ENCODE measurements around the gene CCT6B. TPM values are rescaled to one million over a fixed set of nuclear protein-coding genes. Genes with fewer than 3 reads are reported as not detected.

The CCT6B gene
- polyA plus RNA-seq, 3 donors, result 0.95 to 1.8 (median 1.4) TPM

GRCh38 chr17:34909040-34909439, 52.2 kb downstream of the CCT6B start:
- H3K4me3 Mint-ChIP-seq, result no peak overlapping the region
- no peaks in the 10 kb centered on the region for H3K27me3 Mint-ChIP-seq (ENCODE audit: low read depth in 3 of 3)
- H3K9me3 Mint-ChIP-seq, result no peaks in the 10 kb centered on the region
- no peak overlapping the region for H2AFZ ChIP-seq (ENCODE audit: insufficient read depth, low read depth, low read length, poor library complexity, severe bottlenecking)
- no peak overlapping the region for H3K27ac ChIP-seq (ENCODE audit: low read depth in 1 of 2, low read length in 2 of 2)
- peaks cover 0 to 5% of the 10 kb centered on the region in 2 donors for H3K4me1 ChIP-seq (ENCODE audit: control insufficient read depth in 1 of 2, insufficient read depth in 2 of 2, low read length in 2 of 2)
- no peaks in the 10 kb centered on the region for H3K27me3 ChIP-seq (ENCODE audit: control insufficient read depth in 2 of 2, insufficient read depth in 2 of 2, low read length in 2 of 2)
- no peaks in the 10 kb centered on the region for H3K9me3 ChIP-seq (replicated peaks in 1 of 2; ENCODE audit: control insufficient read depth in 1 of 2, insufficient read depth in 1 of 2, low read length in 2 of 2)
- H3K4me2 ChIP-seq (replicated peaks; ENCODE audit: extremely low read depth, low read length, poor library complexity, severe bottlenecking), result no peak overlapping the region
- 0% methylated on average over 1 of the region's 5 CpGs for WGBS (ENCODE audit: insufficient coverage)
- H3K36me3 ChIP-seq (replicated peaks in 1 of 2; ENCODE audit: control insufficient read depth in 1 of 2, insufficient read depth in 2 of 2, low read length in 2 of 2), result no peaks in the 10 kb centered on the region
- H3K4me1 Mint-ChIP-seq, result peaks cover 11% of the 10 kb centered on the region
- no peak overlapping the region for H3K4me3 ChIP-seq (replicated peaks in 1 of 3; ENCODE audit: low read depth in 2 of 3, low read length in 3 of 3)
- H3K27ac Mint-ChIP-seq, result peak overlapping the region in 1 of 7 donors; percentile 32
- no peaks in the 10 kb centered on the region for H4K20me1 ChIP-seq (ENCODE audit: insufficient read depth, low read length)
- intact Hi-C loops (cut with micrococcal nuclease), result no loop called here
- no peaks in the 10 kb centered on the region for H3K79me2 ChIP-seq (ENCODE audit: insufficient read depth, low read length)
- no peak for TF ChIP-seq CTCF (IDR thresholded peaks at IDR 0.05)
- H3K36me3 Mint-ChIP-seq, result no peaks in the 10 kb centered on the region
- H3K9ac ChIP-seq (ENCODE audit: insufficient read depth, low read length, poor library complexity, severe bottlenecking), result no peak overlapping the region
- DNase-seq, result no peak

- Mint-ChIP-seq H3K27me3 (ENCODE audit: low read depth in 3 of 3) (peaks cover 5 to 7% (median 6%) of the 10 kb centered on the region in 3 donors), H3K9me3 (no peaks in the 10 kb centered on the region), H3K27ac (no peak overlapping the region), H3K36me3 (no peaks in the 10 kb centered on the region), H3K4me1 (no peaks in the 10 kb centered on the region), H3K4me3 (no peak overlapping the region)
- no CpG with 5 or more reads among the region's 4 CpGs for WGBS (ENCODE audit: insufficient coverage)
- H3K27me3 ChIP-seq (ENCODE audit: control insufficient read depth in 2 of 2, insufficient read depth in 2 of 2, low read length in 2 of 2), result no peaks in the 10 kb centered on the region
- intact Hi-C loops (cut with micrococcal nuclease), result no loop called here
- H2AFZ ChIP-seq (ENCODE audit: insufficient read depth, low read depth, low read length, poor library complexity, severe bottlenecking), result no peak overlapping the region
- H3K4me2 ChIP-seq (replicated peaks; ENCODE audit: extremely low read depth, low read length, poor library complexity, severe bottlenecking), result no peak overlapping the region
- H3K27ac ChIP-seq (ENCODE audit: low read depth in 1 of 2, low read length in 2 of 2), result no peak overlapping the region
- DNase-seq, result no peak
- H3K36me3 ChIP-seq (replicated peaks in 1 of 2; ENCODE audit: control insufficient read depth in 1 of 2, insufficient read depth in 2 of 2, low read length in 2 of 2), result no peaks in the 10 kb centered on the region
- H4K20me1 ChIP-seq (ENCODE audit: insufficient read depth, low read length), result no peaks in the 10 kb centered on the region
- no peaks in the 10 kb centered on the region for H3K4me1 ChIP-seq (ENCODE audit: control insufficient read depth in 1 of 2, insufficient read depth in 2 of 2, low read length in 2 of 2)
- H3K9ac ChIP-seq (ENCODE audit: insufficient read depth, low read length, poor library complexity, severe bottlenecking), result no peak overlapping the region
- H3K9me3 ChIP-seq (replicated peaks in 1 of 2; ENCODE audit: control insufficient read depth in 1 of 2, insufficient read depth in 1 of 2, low read length in 2 of 2), result no peaks in the 10 kb centered on the region
- H3K4me3 ChIP-seq (replicated peaks in 1 of 3; ENCODE audit: low read depth in 2 of 3, low read length in 3 of 3), result no peak overlapping the region
- no peak for TF ChIP-seq CTCF (IDR thresholded peaks at IDR 0.05)
- no peaks in the 10 kb centered on the region for H3K79me2 ChIP-seq (ENCODE audit: insufficient read depth, low read length)
Observed at GRCh38 chr17:34902831-34903547, 58.3 kb downstream of the CCT6B start.

Measured in CD14-positive monocyte (primary cell).